Activated naive CD4-positive, alpha-beta T cell treated with anti-CD3 and anti-CD28 coated beads, Interleukin-2, amount 50 U/mL, for 24 hours (primary cell): ENCODE results near the gene C12orf56.

ENCODE experiments used
- H3K27ac Mint-ChIP-seq: one replicate; pipeline ENCODE4 v1.8.0; 2021; ENCODE audit warnings: mild to moderate bottlenecking, mixed read lengths
- H3K27me3 Mint-ChIP-seq: one replicate; pipeline ENCODE4 v1.8.0; 2021; ENCODE audit warnings: mixed read lengths
- H3K36me3 Mint-ChIP-seq: one replicate; pipeline ENCODE4 v1.8.0; 2021; ENCODE audit warnings: mixed read lengths
- H3K4me1 Mint-ChIP-seq: one replicate; pipeline ENCODE4 v1.8.0; 2021; ENCODE audit warnings: mixed read lengths
- H3K4me3 Mint-ChIP-seq: one replicate; pipeline ENCODE4 v1.8.0; 2021; ENCODE audit warnings: mild to moderate bottlenecking, mixed read lengths
- H3K9me3 Mint-ChIP-seq: one replicate; pipeline ENCODE4 v1.8.0; 2021; ENCODE audit warnings: mixed read lengths

C12orf56 gene, protein sequence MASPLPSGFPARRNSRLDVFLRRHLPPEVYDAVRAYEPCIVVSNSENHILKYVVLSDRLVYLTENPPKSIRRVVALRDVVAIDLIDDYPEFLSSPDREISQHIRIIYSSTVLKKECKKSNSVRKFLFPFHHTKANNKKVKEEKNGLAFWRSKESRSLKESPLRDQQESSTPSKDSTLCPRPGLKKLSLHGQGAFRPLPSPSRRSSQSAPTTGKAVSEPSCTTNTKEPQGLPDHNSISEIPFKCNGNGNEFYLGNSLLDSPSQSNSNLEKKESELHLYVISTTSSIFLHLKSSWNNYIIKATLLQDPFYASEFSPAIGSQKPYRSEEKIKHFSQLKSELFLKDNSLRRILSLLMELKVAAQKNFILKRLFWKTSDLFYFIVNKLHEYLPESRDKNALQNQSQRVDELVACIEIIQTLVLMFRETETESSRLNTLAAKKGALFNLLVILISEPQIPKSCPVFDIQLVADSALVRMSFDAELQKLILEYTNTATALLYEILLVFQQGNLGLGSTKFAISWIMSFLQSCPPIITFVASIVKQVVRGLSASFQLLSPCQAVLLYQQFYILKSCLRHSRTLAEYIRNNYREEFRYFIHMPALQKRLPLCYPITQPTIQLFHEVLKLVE

DNA sequence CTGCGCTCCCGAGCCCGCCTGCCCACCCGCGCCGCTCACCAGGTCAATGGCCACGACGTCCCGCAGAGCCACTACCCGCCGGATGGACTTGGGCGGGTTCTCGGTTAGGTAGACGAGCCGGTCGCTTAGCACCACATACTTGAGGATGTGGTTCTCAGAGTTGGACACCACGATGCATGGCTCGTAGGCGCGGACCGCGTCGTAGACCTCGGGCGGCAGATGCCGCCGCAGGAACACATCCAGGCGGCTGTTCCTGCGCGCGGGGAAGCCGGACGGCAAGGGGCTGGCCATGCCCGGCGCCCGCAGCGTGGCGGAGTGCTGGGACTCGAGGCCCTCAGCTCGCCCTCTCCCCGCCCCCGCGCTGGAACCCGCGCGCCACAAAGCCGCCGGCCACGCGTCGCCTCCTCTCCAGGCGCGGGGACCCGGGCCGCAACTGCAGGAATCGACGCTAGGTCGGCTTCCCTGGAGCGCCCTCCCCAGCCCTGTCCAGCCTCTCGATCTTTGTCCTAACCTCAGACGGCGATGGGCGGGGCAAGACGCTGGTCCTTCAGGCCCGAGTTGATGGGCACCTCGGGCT is at the start of gene C12orf56:
Gene C12orf56 (minus strand): TSS at position 484 of the 577 bp plus-strand sequence. CDS start 193 bp downstream, at position 291.
- peaks cover 22% of the 10 kb centered on the region for H3K4me1 Mint-ChIP-seq
- H3K4me3 Mint-ChIP-seq: peak within 1 kb of the TSS; percentile 84
- no peaks in the 10 kb centered on the region for H3K36me3 Mint-ChIP-seq
- no peaks in the 10 kb centered on the region for H3K27me3 Mint-ChIP-seq
- no peaks in the 10 kb centered on the region for H3K9me3 Mint-ChIP-seq
- H3K27ac Mint-ChIP-seq: no peak within 1 kb of the TSS

DNA sequence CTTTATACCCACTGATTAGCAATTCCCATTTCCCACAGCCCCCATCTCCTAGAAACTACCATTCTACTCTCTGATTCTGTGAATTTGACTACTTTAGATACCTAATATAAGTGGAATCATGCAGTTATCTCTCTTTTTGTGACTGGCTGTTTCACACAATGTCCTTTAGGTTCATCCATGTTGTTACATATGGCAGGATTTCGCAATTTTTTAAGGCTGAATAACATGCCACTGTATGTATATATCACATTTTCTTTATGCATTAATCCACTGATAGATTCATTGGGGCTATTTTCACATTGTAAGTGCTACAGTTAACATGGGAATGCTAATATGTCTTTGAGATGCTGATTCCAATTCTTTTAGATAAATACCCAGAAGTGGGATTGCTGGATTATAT is 49.5 kb upstream of the C12orf56 start:
- Mint-ChIP-seq H3K4me3 (no peak overlapping the region), H3K36me3 (peaks cover 33% of the 10 kb centered on the region), H3K4me1 (peaks cover 17% of the 10 kb centered on the region), H3K9me3 (no peaks in the 10 kb centered on the region), H3K27ac (no peak overlapping the region), H3K27me3 (no peaks in the 10 kb centered on the region)

DNA sequence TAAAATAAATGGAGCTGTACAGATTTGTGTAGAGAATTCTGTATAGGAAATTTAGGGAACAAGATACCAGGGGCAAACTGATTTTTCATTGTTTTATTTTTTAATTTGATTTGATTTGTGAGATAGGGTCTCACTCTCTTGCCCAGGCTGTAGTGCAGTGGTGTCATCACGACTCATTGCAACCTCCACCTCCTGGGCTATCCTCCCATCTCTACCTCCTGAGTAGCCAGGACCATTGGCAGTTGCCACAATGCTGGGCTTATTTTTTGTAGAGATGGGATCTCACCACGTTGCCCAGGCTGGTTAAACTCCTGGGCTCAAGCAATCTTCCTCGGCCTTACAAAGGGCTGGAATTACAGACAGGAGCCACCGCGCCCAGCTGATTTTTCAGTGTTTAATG is 43.4 kb upstream of the C12orf56 start:
- Mint-ChIP-seq H3K27ac (no peak overlapping the region), H3K36me3 (peaks cover 38% of the 10 kb centered on the region), H3K4me1 (peaks cover 7% of the 10 kb centered on the region), H3K27me3 (no peaks in the 10 kb centered on the region), H3K4me3 (no peak overlapping the region), H3K9me3 (no peaks in the 10 kb centered on the region)

DNA sequence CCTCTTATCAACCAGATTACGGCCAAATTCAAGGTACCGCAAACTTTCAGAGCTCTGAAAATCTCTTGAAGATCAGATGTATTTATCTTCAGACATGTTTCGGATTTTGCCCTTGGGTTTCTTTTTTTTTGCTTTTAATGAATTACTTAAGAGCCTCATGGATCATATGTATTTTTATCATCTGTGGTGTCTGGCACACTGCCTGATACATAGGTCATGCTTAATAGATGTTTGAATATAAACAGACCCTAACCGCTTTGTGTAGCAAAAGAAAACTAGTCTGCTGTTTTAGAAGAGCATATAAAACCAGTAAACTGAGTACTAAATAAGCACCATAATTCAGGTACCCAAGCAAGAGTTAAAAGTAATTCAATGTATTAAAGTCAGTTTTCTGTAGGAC is 41.2 kb upstream of the C12orf56 start:
- Mint-ChIP-seq H3K9me3 (no peaks in the 10 kb centered on the region), H3K4me3 (no peak overlapping the region), H3K27ac (no peak overlapping the region), H3K27me3 (no peaks in the 10 kb centered on the region), H3K4me1 (peaks cover under 1% of the 10 kb centered on the region), H3K36me3 (peaks cover 36% of the 10 kb centered on the region)

DNA sequence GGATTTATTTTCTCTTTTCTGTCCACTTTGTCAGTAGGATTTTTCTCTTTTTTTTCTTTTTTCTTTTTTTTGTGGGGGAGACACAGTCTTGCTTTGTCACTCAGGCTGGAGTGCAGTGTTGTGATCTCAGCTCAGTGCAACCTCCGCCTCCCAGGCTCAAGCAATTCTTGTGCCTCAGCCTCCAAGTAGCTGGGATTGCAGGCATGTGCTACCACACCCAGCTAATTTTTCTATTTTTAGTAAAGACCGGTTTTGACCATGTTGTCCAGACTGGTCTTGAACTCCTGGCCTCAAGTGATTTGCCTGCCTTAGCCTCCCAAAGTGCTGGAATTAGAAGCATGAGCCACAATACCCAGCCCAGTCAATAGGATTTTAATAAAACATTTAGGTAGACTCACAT is 40.3 kb upstream of the C12orf56 start:
- peaks cover 33% of the 10 kb centered on the region for H3K36me3 Mint-ChIP-seq
- H3K27ac Mint-ChIP-seq: no peak overlapping the region
- H3K4me1 Mint-ChIP-seq: no peaks in the 10 kb centered on the region
- no peaks in the 10 kb centered on the region for H3K9me3 Mint-ChIP-seq
- no peak overlapping the region for H3K4me3 Mint-ChIP-seq
- no peaks in the 10 kb centered on the region for H3K27me3 Mint-ChIP-seq

DNA sequence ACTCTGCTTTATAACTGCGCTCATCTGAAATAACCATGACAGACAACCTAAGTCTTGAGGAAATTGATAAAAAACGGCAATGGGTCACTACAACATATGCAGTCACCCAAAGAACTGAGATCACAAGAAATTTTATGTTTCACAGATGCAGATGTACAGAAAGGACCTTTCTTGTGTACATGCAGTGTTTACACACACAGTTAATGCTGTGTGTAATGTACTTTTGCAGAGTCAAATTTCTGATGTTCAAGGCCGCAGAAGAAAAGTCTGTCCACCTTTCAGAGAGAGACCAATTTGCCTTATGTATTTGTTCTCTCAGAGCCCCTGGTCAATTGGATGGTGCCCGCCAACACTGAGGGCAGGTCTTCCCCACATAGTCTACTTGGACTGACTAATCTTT is 38.4 kb upstream of the C12orf56 start:
- peaks cover 33% of the 10 kb centered on the region for H3K36me3 Mint-ChIP-seq
- H3K9me3 Mint-ChIP-seq: no peaks in the 10 kb centered on the region
- H3K4me3 Mint-ChIP-seq: no peak overlapping the region
- no peak overlapping the region for H3K27ac Mint-ChIP-seq
- no peaks in the 10 kb centered on the region for H3K4me1 Mint-ChIP-seq
- no peaks in the 10 kb centered on the region for H3K27me3 Mint-ChIP-seq

DNA sequence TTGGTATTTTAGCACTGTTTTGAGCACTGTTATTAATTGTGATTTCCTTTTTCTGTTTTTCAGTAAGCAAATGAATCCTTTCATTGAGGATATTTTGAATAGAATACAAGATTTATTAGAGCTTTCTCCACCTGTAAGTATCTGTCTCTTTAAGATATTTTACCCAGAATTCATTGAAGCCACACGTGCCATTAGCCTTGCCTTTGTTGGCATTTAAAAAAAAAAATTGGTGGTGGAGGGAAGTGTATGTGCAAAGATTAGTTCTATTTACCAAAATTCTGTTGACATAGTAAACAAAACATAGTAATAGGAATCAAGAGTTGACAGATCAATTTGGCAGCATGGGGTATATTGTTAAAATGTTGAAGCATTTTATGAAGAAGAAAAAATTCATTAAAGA is 37.4 kb upstream of the C12orf56 start:
- Mint-ChIP-seq H3K36me3 (peaks cover 34% of the 10 kb centered on the region), H3K4me1 (no peaks in the 10 kb centered on the region), H3K27me3 (no peaks in the 10 kb centered on the region), H3K4me3 (no peak overlapping the region), H3K9me3 (no peaks in the 10 kb centered on the region), H3K27ac (no peak overlapping the region)

DNA sequence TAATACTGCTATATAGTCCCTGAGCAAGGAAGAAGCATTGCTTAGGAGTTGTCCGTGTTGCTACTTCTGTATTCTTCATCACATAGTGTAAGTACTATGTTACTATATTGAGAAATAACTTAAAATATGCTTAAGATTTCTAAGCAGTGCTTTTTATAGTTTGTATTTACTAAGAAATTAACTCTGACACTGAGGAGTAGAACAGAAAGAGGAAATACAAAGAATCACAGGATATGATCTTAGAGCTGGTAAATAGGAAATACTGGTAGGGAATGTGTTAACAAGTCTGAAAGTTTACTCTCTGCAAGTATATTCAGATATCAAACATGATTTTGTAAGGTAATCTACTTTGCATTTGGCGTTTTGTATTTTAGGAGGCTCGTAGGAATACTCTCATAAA is 29.1 kb upstream of the C12orf56 start:
- Mint-ChIP-seq H3K27ac (no peak overlapping the region), H3K27me3 (no peaks in the 10 kb centered on the region), H3K36me3 (peaks cover 32% of the 10 kb centered on the region), H3K4me3 (no peak overlapping the region), H3K9me3 (no peaks in the 10 kb centered on the region), H3K4me1 (peaks cover 17% of the 10 kb centered on the region)

DNA sequence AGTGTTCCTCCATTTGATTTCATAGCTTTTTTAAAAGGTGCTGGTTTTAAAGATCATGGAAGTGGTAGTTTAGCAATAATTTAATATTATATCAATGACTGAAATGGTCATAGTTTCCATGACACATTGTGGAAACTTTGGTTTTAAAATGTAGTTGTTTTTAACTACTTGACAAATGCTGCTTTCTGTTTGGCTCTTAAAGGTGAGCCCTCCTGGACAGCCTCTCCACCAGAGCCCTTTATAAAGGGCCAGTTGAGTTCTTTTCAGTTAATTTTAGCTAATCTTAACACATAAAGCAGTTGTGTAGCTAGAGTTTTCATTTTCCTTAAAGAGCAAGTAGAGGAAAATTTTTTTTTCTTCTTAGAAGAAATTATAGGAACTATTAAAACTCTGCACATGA is 27.7 kb upstream of the C12orf56 start:
- no peaks in the 10 kb centered on the region for H3K27me3 Mint-ChIP-seq
- peaks cover 31% of the 10 kb centered on the region for H3K36me3 Mint-ChIP-seq
- peak overlapping the region; percentile 30 for H3K27ac Mint-ChIP-seq
- no peaks in the 10 kb centered on the region for H3K9me3 Mint-ChIP-seq
- H3K4me3 Mint-ChIP-seq: no peak overlapping the region
- peaks cover 17% of the 10 kb centered on the region for H3K4me1 Mint-ChIP-seq

DNA sequence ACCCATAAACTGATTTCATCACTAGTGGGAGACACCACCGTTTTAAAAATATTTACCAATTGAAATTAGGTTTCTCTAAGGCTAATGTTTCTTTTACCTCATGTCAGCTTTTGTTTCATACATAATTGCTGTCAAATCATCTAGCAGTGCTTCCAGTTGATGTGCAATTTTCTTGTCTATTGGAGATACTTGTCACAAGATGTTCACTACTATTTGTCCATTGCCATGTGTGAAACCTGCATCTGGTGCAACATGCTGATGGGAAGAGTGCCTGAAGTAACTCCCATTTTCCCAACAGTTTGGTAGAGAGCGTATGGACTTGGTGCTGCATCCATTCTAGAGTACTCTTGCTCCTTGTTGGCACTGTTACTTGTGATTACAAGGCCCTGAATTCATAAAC is 23.3 kb upstream of the C12orf56 start:
- H3K27ac Mint-ChIP-seq: no peak overlapping the region
- no peaks in the 10 kb centered on the region for H3K9me3 Mint-ChIP-seq
- H3K4me3 Mint-ChIP-seq: no peak overlapping the region
- peaks cover 24% of the 10 kb centered on the region for H3K4me1 Mint-ChIP-seq
- H3K36me3 Mint-ChIP-seq: peaks cover 29% of the 10 kb centered on the region
- no peaks in the 10 kb centered on the region for H3K27me3 Mint-ChIP-seq

DNA sequence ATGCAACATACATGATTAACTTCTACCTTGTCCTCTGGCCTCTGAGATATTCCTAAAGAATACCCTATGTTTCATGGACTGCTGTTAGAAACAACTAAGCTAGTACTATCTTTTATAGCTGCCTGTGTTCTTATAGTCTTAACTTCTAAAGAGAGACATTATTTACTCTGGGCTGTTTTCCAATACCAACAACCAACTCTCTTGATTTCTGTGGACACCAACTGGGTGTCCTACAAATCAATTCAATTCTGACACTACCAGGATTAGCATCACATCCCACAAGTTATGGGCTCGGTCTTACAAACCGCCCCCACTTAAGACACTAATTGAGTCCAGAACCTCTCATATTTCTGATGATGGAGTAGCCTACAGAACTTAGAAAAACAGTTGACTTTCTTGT is 21.9 kb upstream of the C12orf56 start:
- no peak overlapping the region for H3K4me3 Mint-ChIP-seq
- H3K9me3 Mint-ChIP-seq: no peaks in the 10 kb centered on the region
- peaks cover 15% of the 10 kb centered on the region for H3K4me1 Mint-ChIP-seq
- H3K36me3 Mint-ChIP-seq: peaks cover 25% of the 10 kb centered on the region
- no peak overlapping the region for H3K27ac Mint-ChIP-seq
- H3K27me3 Mint-ChIP-seq: no peaks in the 10 kb centered on the region

DNA sequence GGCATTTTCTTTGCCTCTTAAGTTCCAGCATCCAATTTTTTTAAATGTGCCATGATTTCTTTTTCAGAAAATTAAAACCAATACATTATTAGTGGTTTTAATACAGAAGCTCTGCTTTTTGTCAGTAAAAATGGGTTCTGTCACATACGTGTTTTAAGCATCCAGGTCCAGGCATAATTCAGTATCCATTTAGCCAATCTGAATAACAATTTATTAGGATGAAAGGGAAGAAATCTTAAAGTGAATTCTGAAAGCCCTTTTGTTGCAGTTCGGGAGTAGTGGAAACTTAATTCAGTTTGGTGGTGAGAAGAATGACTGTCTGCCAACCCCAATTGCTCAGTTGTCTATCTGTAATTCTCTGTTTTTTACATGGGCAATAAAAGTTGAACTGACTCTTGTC is 20.9 kb upstream of the C12orf56 start:
- Mint-ChIP-seq H3K27me3 (no peaks in the 10 kb centered on the region), H3K36me3 (peaks cover 22% of the 10 kb centered on the region), H3K9me3 (no peaks in the 10 kb centered on the region), H3K4me3 (no peak overlapping the region), H3K4me1 (peaks cover 20% of the 10 kb centered on the region), H3K27ac (no peak overlapping the region)

DNA sequence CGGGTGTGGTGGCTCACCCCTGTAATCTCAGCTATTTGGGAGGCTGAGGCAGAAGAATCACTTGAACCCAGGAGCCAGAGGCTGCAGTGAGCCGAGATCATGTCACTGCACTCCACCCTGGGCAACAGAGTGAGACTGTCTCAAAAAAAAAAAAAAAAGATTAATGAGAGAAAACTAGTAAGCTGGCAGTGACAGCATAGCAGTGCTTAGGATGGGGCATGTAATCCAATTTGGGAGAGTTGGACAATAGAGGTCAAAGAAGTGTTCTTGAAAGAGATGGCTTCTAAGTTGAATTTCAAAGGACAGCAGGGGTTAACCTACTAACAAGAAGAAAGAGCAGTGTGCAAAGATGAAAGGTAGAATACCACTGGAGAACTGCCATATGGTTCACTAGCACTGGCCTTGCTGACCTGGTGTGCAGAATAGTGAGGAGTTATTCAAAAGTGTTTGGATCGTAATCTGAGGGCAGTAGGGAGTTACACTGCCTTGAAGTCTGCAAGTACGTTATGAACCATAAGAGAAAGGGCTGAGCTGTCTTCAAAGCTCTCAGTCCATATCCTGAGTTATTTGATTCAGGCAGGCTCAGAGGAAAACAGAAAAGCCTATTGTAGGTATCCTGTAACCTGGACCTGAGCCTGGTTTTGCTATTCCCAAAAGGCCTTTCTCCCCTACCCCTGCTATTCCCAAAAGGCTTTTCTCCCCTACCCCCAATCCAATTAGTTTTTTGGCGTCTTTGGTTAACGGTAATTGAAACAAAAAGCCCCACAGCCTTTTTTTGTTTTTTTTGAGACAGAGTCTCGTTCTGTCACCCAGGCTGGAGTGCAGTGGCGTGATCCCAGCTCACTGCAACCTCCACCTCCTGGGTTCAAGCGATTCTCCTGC is 17.0 kb upstream of the C12orf56 start:
- H3K9me3 Mint-ChIP-seq: no peaks in the 10 kb centered on the region
- H3K4me1 Mint-ChIP-seq: peaks cover 26% of the 10 kb centered on the region
- no peaks in the 10 kb centered on the region for H3K27me3 Mint-ChIP-seq
- peak overlapping the region; percentile 49 for H3K27ac Mint-ChIP-seq
- H3K4me3 Mint-ChIP-seq: peak overlapping the region; percentile 6
- peaks cover 9% of the 10 kb centered on the region for H3K36me3 Mint-ChIP-seq

DNA sequence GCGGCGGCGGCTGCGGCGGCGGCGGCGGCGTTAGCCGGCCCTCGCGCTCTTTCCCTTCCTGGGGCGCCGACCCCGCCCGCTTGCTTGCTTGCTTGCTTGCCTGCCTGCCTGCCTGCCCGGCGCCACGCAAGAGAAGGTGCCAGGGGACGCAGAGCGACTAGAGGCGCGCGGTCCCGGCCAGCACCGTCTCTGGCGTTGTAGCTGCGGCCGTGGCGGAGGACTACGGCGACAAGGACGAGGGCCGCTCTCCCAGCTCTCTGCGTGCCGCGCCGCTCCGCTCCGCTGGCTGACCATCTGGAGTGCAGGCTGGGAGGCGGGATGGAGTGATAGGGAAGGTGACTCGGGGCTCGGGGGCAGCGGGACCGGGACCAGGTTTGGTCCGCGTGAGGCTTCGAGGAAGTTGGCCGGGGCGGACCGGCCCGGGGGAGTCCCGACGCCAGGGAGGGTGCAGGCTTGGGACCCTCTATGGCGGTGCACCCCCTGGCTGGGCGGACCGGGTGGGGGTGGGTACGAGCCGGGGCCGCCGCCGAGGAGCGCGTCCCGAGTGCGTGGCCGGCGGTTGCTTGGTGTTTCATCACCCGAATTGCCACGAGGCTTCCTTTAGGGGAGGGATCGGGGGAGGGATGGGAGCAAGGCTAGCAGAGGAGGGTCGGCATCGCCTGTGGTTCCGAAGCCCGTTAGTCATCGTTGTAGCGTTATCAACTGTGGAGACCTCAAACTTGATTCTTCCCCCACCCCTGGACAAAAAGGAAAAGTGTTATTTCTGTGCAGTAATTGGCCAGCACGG is 14.1 kb upstream of the C12orf56 start:
- Mint-ChIP-seq H3K4me3 (peak overlapping the region; percentile 99), H3K27me3 (no peaks in the 10 kb centered on the region), H3K4me1 (peaks cover 18% of the 10 kb centered on the region), H3K9me3 (no peaks in the 10 kb centered on the region), H3K36me3 (no peaks in the 10 kb centered on the region), H3K27ac (peak overlapping the region; percentile 100)
